Fibroblast of peridontal ligament (primary cell): ENCODE data around the gene RCOR2.
A peak's percentile ranks its signal among the peaks of the same experiment; 100 is the strongest.

Source experiments
- DNase-seq: peaks from one replicate; pipeline ENCODE4 v3.0.0-alpha.2; 2010; ENCODE audit errors: extremely low read depth

The RCOR2 gene

DNA sequence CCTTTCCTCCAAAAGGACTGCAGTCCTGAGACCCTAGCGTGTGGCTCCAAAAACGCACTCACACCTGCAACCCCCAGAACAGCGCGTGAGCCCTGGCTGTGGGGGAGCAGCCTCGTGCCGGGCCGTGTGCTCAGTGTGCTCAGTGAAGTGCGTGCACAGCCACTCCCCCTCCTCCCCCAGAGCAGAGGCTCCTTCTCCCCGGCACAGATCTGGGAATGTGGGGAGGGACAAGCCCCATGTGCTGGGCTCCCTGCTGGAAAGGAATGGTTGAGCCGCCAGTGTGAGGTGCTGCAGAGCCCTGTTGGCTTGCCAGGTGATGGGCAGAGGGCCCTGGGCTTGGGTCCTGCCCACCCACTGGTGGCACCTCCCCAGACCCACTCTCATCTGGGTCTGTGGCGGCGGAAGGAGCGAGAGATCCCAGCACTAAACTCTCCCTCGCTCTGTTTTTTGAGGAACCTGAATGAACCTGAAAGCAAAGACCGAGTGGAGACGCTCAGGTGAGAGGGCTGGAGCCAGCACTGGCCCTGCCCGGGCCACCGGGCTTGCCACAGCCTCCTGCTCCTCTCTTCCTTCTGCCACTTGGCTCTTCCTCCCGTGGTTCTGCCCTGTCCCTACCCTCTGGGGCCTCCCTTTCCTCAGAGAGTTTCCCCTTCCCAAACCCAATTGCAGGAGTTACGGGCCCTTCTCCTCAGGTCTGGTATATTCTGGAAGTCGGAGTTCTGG lies 9.0 kb downstream of the RCOR2 start:
- DNase-seq, result no peak

DNA sequence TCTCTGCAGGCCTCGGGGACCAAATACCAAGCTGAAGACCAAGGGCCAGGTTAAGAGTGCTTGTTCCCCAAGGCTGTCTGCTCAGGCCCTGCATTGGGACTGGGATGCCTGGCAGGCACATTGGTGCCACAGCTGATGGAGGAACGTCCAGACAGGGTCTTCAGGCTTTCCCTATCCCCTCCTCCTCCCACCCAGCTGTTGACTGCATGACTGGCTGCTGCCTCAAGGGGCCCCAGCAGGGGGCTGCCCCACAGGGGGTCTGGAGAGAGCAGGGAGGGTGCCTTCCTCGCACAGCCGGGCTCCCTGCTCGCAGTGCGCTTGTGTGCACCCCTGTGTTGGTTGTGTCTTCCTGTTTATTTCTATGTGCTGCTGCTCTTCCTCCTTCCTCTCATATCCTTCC lies 9.9 kb downstream of the RCOR2 start:
- DNase-seq, result no peak

DNA sequence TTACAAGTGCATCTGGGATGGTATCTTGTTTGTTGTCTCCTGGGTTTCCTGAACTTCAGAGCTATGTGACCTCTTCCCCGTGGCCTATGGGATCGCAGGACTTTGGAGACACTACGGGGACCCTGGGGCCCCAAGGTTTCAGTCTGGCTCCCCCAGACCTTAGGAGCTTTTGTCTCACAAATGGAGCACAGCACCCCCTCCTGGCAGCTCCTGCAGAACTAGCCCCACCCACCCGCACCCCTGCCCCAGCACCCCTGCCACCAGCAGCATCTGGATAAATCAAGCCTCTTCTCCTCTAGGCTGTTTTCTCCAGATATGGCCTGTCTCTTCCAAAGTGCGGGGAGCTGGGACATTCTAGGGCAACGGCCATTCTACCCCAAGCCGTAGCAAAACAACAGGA lies 10.4 kb downstream of the RCOR2 start:
- DNase-seq, result no peak

DNA sequence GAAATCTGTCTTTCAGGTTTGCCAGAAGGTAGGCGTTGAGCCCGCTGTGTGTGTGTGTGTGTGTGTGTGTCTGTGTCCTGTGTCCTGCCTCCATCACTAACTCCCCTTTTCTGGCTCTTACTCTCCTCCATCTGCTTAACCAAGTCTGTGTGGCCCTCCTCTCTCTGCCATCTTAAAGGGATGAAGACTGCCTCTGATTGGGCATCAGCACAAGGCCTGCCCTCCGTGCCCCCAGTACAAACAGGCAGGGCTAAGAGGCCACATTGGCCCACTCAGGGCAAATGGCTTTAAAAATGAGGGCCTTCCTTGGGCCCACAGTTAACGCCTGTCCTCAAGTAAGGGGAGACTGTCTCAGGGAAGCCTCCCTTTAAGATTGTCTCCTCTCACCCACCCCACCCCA lies 10.9 kb downstream of the RCOR2 start:
- DNase-seq, result no peak

DNA sequence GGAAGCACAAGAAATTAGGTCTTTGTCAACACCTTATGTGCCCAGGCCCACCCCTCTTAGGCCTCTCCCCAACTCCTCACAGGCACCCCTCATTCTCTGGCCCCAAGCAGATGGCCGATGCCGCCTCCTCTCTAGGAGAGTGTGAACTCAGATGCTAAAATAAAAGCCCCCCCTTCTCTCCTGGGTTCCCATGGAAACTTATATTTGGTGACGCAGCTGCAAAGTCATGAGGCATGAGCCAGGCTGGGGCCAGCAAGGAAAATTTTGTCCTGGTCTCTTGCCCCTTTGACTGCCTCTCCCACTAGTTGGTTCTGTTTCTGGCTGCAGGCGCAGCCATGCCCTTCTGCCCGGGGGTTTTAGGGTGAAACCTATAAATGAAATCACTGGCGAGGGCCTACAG lies 11.8 kb downstream of the RCOR2 start:
- DNase-seq, result no peak

DNA sequence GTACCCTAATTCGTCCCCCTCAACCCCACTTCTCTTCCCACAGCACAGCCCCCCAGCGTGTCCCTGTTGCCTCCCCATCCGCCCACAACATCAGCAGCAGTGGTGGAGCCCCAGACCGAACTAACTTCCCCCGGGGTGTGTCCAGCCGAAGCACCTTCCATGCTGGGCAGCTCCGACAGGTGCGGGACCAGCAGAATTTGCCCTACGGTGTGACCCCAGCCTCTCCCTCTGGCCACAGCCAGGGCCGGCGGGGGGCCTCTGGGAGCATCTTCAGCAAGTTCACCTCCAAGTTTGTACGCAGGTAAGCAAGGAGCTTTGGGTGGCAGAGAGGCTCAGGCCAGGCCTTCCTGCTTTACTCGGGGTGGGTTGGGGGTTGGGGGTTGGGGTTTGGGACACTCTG lies 12.2 kb downstream of the RCOR2 start:
- no peak for DNase-seq

DNA sequence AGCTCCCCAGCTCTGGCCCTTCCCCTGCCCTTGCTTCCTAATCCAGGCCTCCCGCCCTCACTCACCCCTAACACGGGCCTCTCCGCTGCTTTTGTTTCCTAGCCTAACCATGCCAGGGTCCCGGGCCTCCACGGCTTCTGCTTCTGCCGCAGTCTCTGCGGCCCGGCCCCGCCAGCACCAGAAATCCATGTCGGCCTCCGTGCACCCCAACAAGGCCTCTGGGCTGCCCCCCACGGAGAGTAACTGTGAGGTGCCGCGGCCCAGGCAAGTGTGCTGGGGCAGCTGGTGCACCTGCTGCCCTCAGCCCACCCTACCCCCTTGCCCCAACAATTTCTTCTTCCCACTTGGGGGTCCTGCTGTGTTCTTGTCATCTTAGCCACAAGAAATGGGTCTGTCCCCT lies 13.1 kb downstream of the RCOR2 start:
- no peak for DNase-seq

DNA sequence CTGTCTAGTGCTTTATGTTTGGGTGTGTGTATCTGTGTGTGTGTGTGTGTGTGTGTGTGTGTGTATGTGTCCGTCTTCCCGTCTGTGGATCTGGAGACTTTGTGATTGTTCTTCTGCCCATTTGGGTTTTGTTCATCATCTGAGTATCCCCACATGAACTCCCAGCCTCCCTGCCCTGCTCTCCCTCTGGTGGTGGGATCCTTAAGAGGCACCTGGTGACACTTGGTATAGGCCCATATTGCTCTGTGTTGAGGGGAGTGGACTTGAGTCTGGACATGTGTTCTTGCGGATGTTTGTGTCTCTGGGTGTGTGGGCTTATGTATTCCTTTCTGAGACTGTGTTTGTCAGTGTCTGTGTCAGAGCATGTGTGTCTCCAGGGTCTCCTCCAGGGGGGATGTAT lies 15.3 kb downstream of the RCOR2 start:
- peak; percentile 31 for DNase-seq

DNA sequence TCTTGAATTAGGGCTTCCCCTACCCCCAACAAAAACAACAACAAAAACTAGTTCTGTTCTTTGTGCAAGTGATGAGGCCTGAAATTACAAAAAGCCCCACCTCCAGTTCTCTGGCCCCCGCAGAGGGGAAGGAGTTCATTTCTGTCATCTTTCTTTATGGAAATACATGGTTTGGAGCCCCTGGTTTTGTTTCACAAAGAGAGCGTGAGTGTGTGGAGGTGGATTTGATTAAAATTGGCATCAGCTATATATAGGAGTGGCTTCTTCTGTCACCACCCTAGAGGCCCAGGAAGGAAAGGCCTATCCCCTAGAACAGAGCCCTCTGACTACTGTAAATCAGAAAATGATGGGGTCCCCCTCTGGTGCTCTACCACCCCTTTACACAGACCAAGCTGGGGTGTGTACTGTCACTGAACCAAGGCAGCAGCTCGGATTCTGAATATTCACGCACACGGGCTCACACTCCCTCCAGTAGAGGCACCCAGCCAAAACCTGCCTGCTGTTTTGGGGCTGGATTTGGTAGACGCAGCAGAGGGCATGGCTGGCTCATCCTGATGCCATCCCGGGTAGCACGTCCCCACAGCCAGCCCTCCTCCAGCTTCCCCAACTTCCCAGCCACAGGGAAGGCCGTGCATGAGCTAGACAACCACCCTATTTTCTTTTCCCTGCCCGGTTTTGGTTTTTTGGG lies 19.4 kb downstream of the RCOR2 start:
- DNase-seq, result no peak

DNA sequence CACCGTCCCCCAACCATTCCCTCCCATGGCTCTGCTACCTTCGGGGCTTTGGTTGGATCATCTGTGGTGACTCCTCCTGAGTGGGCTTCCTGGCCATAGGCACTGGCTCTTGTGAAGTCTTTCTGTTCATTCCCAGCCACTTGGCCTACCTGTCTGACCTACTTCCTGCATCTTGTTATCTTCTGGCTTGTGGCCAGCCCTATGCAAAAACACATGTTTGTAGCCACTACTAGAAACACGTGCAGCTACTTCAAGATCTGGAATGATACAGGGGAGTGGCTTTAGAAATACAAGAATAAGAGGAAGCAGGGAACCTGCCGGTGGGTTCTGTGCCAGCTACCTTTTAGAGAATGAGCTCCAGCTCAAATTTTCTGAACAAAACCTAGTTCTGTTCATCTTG lies 20.9 kb downstream of the RCOR2 start:
- DNase-seq, result no peak

DNA sequence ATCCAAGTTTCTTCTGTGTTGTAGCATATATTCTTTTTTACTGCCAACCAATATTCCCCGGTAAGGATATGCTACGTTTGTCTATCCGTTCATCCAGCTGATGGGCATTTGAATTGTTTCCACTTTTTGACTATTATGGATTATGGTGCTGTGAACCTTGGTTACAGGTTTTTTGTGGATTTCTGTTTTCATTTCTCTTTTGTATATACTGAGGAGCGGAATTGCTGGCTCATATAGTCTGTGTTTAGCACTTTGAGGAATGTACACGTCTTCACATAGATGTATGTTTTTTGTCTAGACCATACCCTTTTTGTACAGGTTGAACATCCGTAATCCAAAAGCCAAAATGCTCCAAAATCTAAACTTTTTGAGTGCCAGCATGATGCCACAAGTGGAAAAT lies 23.6 kb downstream of the RCOR2 start:
- no peak for DNase-seq

DNA sequence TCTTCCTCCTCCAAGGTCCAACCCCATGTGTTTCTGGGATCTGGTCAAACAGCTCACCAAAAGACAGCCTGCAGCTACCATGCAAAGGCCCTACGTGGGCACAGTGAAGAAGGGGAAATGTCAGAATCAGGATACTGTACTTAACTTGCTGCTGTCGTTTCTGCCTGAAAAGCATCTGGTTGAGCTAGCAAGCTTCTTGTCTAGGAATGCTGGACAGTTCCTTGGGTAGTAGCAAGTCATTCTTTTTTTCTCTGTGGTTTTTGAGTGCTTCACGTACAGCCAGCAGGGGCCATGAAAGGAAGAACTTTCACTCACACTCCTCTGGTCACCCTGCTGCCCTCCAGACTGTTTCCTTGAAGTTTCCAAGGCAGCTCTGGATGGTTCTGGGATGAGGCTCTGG lies 24.7 kb downstream of the RCOR2 start:
- DNase-seq, result peak; percentile 52

DNA sequence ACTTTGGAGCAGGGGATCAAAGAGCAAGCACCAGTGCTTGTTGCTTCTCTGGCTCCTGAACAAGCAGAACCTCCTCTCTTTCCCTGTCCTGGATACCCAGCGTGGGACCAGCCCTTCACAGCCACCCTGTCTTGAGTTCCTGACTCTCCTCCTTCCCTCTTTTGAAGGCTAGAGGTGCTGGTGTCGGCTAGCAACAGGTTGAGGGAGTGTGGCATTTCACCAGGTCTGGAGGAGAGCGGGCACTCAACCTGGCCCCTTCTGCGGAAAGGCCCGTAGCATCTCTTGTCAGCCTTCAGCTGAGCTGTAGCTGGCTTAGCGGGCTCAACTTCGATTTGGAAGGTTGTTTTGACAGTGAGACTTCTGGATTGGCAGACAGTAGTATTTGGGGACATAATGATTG lies 26.6 kb downstream of the RCOR2 start:
- DNase-seq, result no peak

DNA sequence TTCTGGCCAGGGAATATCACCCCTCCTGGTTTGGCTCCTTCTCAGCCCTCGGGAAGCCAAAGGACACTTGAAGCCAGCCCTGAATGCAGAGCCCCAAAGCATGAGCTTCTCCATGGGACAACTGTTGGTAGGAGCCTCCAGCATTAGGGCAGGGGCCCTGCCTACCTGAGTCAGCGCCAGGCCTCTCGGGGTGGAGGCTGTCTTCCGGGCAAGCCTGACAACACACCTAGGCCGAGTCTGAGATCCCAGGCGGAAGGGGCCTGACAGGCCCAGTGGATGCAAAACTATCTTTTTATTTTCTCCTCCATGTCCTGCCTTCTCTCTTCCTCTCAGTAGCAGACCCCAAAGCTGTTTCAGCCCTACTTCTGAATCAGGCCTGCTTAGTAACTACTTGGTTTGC lies 27.6 kb downstream of the RCOR2 start:
- no peak for DNase-seq

DNA sequence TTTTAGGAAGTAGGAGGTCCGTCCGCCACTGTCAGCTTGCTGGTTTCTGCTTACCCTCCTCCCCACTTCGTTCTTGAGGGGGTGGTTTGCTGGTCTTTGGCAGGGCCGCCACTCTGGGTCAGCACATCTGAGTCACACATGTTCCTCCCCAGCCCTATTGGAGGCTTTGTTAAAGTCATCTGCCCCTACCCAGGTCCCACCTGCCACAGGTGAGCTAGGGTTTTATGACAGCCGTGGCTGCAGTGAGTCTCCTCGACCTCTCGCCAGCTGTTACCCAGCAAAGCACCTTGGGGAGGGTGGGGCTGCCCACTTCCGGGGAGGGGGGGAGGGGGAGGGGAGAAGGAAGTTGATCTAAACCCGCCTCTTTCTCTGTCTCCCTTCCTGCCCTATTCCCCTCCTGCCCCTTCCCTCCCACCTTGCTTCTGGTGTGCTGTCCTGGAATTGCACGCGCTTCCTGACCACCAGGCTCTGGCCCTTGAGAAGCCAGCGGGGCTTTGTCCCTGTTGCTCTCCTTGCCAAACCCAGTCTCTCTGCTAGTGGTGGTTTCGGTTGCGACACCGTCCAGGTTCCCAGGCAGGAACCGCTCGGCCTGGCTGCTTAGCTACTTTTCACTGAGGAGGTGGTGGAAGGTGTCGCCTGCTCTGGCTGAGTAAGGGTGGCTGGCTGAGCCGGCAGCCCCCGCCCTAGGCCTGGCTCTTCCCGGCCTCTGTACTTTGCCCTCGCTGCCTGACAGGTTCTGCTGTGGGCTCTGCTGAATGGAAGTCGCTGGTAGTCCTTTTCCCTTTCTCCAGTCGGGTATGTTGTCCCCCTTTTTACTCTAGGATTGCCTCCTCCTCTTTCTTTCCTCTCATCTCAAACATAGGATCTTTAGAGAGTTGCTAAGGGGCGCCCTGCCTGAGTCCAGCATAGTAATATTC lies 28.5 kb downstream of the RCOR2 start:
- DNase-seq, result no peak

DNA sequence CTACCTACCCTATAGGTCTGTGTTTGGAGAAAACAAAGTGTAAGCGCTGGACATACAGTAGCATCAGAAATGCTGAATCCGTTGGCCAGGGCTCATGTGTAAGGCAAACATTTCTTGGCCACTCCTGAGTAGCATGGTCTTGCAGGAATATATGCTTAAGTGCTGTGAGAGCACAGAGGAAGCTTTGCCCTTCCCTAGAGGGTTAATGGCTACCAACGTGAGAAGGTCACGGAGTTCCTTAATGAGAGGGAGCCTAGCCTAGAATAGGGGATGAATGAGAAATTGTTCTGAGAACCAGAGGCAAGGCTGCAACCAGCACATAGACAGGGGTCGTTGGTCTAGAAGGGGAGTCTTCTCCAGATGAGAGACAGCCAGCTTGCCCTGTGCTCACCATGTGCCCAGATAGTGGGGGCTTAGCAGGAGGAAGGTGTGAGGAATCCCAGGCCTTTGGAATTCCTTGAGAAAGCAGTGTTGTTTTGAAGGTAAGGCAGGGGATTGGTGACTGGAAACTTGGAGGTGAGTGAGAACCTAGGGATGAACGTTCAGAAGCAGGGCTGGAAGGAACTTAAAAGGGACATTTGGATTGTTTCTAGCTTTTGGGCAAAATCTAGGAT lies 29.5 kb downstream of the RCOR2 start:
- no peak for DNase-seq

DNA sequence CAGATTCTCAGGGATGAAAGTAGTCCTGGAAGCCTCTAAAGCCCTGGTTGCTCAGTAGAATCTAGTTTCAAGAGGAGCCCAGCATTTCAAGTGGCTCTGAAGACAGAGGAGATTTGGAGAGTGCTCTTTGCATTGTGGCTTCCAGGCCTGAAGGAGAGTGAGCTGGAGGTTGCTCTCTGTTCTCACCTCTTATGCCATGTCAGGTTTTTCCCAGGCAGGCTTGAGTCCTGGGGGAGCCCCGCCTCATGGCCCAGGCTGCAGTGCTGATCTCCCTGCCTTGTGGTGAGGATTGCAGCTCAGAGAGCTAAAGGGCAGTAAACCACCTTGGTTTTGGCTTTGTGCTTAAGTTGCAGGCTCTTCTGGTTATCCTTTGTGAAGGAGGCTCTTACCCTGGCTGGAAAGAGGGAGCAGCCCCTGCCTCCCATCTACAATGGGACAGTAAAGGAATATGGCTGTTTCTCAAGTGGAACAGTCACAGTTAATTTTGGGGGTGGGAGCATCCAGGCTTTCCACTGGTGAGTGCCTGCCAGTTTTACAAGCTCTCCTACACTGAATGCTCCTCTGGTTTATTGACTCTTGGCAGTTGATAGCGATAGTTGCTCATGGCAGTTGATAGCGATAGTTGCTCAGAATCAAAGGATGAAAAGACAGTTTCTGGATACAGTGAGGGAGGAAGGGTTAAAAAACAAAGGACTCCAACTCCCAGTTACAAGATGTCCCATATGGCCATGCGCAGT lies 32.6 kb downstream of the RCOR2 start:
- DNase-seq, result no peak

DNA sequence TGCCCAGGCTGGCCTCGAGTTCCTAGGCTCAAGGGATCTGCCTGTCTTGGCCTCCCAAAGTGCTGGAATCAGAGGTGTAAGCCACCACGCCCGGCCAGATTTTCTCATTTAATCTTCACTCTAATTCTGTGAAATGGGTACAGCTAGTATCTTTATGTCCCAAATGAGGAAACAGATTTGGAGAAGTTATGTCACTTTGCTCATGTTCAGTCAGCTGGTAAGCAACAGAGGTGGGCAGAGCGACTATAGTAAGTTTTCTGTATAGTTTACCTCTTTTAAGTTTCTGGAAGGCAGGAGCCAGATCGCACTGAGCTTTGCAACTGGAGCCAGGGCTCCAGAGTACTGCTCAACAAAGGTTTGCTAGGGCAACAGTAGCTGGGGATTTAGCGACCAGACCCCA lies 33.2 kb downstream of the RCOR2 start:
- DNase-seq, result no peak

DNA sequence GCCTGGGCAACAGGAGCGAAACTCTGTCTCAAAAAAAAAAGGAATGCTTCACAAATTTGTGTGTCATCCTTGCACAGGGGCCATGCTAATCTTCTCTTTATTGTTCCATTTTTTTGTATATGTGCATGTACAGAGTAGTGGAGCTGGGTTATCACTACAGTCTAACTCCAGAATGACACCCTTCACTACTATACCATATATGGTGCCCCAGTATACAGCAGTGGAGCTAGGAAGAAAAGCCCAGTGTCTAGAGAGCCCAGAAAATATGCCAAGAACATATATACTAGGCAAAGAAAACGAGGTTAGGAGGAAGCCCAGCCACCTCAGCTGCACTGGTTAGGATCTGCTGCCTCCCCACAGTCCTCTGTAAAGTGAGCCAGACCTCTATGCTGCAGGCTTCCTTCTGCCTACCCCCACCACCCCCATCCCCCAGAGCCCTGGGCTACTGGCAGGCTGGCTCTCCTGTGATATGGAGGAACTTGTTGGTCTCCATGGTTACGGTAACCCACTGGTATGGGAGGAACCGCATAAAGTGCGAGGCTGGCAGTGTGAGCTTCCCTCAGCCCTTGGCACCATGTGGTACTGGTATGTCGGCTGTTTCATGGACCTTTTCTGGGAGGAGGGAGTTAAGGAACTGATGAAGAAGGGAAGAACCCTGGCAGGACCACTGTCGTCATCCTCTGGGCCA lies 34.3 kb downstream of the RCOR2 start:
- DNase-seq, result peak; percentile 25

DNA sequence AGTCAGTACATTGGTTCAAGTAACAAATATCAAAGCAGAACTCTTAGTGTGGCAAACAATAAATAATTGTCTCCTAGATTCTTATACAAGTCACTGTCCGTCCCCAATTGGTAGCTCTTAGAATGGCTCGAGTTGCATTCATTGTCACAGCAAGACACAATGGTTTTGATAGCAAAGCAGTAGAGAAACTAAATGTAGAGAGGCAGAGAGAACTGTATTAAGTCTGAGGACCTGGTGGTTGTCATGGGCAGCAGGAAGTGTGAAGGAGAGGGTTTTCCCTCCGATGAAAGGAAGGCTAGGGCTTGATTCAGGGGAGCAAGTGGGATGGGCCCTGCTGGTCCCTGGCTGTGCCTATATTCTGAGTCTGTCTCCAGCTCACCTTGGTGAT lies 36.6 kb downstream of the RCOR2 start:
- no peak for DNase-seq
